Measurements from ENCODE around the gene TERC.
"Not testable (repeated sequence)": the region's sequence is repeated elsewhere in the genome, so short reads cannot be mapped to it uniquely, and the experiment has no call there.

The TERC gene

DNA sequence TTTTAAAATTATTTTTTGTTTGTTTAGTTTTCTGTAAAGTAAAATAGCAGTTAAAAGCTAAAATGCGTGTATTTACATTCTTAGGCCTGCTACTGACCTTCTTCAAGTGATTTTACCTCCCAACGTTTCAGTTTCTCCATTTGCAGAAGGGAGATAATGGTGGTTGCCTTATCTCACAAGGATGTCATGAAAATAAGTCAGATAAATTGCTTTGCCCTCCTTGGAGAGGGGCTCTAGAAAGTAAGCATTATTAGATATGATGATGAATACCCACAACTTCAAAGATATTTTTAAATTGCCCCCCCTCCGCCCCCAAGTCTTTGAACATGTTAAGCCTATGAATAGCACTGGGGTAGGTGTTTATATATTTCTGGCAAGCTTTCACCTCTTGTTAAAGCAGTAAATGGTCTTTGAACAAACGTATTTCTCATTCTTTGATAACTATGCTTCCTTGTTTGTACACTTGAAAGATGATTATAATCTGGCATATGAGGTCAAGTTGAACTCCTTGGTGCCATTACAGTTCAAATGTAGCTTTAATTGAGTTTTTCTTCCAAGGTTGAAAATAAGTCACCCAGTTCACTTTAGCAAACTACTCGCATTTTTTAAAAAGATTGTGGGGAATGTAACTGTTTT lies 6.4 kb downstream of the TERC start:
- H3K27ac ChIP-seq = no peak overlapping the region
- H3K9ac ChIP-seq (ENCODE audit: insufficient read length) = no peak overlapping the region
- TF ChIP-seq EZH2 (IDR thresholded peaks at IDR 0.05) (no peak), FOXP2 (optimal IDR thresholded peaks at IDR 0.05; ENCODE audit: control extremely low read depth, extremely low read length, insufficient read depth) (no peak), POLR2AphosphoS5 (IDR thresholded peaks at IDR 0.05; ENCODE audit: borderline replicate concordance, low read depth, low read length) (no peak)
- H3K36me3 ChIP-seq (ENCODE audit: insufficient read depth, low read length) = no peaks in the 10 kb centered on the region
- H3K9me3 ChIP-seq (ENCODE audit: low read depth, low read length) = no peaks in the 10 kb centered on the region
- no peak overlapping the region for H3K4me3 ChIP-seq
- DNase-seq (ENCODE audit: low read depth, low spot score) = no peak

DNA sequence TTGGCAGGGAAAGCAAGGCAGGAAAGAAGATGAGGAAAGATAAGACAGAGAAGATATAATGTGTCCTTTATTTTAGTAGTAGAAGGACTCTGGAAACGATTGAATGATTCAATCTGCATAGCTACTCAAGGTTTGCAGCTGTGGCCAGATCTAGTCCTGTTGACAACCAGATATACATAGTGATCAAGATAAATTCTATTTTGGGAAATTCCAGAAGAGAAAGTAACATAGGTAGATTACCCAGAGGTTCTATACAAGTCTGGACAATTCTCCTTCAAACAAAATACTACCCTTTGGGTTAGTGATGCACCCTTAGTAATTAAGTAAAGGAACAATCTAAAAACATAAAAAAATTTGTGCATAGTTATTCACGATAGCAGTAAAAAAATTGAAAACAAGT lies 9.4 kb downstream of the TERC start:
- no peak for TF ChIP-seq EZH2 (IDR thresholded peaks at IDR 0.05)
- no peak overlapping the region for H3K4me3 ChIP-seq
- H3K9me3 ChIP-seq (ENCODE audit: low read depth, low read length) = no peaks in the 10 kb centered on the region
- H3K9ac ChIP-seq (ENCODE audit: insufficient read length) = no peak overlapping the region
- H3K27ac ChIP-seq = no peak overlapping the region
- no peak for DNase-seq (ENCODE audit: low read depth, low spot score)
- no peaks in the 10 kb centered on the region for H3K36me3 ChIP-seq (ENCODE audit: insufficient read depth, low read length)

DNA sequence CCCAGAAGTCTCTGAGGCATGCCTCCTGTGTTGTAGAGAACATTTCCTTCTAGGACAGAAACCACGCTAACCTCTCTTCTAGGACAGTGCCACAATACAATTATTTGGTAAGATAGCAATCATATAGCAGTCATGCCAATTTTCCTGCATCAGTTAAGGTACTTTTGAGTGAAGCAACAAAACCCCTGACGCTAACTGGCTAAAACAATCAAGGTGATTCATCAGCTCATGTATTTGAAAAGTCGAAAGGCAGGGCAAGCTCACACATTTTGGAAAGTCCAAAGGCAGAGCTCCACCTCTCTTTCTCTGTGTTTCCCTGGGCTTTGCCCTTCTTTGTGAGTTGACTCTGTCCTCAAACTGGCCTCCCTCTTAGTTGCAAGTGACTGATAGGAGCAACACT lies 10.1 kb downstream of the TERC start:
- Histone ChIP-seq H3K9ac (ENCODE audit: insufficient read length) (no peak overlapping the region), H3K9me3 (ENCODE audit: low read depth, low read length) (no peaks in the 10 kb centered on the region), H3K36me3 (ENCODE audit: insufficient read depth, low read length) (no peaks in the 10 kb centered on the region), H3K4me3 (no peak overlapping the region), H3K27ac (no peak overlapping the region)
- DNase-seq (ENCODE audit: low read depth, low spot score) = no peak
- TF ChIP-seq EZH2 (IDR thresholded peaks at IDR 0.05) (no peak), FOXP2 (optimal IDR thresholded peaks at IDR 0.05; ENCODE audit: control extremely low read depth, extremely low read length, insufficient read depth) (no peak), POLR2AphosphoS5 (IDR thresholded peaks at IDR 0.05; ENCODE audit: borderline replicate concordance, low read depth, low read length) (no peak)

DNA sequence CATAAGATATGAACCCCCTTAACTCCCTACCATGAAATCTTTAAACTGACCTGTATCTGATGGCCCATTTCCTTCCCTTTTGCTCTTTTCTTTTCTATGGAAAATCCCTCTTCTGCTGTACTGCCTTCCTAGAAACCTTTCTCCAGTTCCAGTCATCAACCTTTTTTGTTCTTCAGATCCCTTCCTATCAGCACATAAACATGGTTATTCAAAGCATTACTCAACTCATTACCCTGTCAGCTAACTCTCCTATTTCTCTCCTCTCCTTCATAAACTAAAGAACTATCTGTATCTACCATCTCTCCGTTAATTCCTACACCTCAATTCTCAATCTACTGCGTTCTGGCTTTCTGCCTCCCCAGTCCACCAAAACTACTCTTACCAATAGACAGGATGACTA lies 13.0 kb downstream of the TERC start:
- TF ChIP-seq EZH2 (IDR thresholded peaks at IDR 0.05) (no peak), POLR2AphosphoS5 (IDR thresholded peaks at IDR 0.05; ENCODE audit: borderline replicate concordance, low read depth, low read length) (no peak), FOXP2 (optimal IDR thresholded peaks at IDR 0.05; ENCODE audit: control extremely low read depth, extremely low read length, insufficient read depth) (no peak)

DNA sequence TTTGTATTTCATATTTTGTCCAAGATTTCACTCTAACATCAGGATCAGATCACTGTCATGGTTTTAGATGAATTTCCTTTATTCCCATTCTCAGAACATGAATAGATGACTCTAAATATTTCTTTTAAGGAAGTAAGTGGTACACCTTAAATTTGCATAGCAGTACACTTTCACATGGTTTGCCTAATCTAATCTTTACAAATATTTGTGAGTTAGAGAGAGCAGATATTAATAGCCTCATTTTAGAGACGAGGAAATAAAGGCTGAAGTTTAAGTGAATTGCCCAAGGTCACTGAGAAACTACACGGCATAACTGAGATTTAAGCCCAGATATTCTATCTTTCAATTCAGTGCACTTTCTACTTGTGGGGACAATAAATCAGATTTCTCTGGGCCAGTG lies 14.2 kb downstream of the TERC start:
- Histone ChIP-seq H3K4me3 (no peak overlapping the region), H3K9ac (ENCODE audit: insufficient read length) (no peak overlapping the region), H3K36me3 (ENCODE audit: insufficient read depth, low read length) (no peaks in the 10 kb centered on the region), H3K9me3 (ENCODE audit: low read depth, low read length) (no peaks in the 10 kb centered on the region), H3K27ac (no peak overlapping the region)
- DNase-seq (ENCODE audit: low read depth, low spot score) = no peak
- no peak for TF ChIP-seq POLR2AphosphoS5 (IDR thresholded peaks at IDR 0.05; ENCODE audit: borderline replicate concordance, low read depth, low read length)
- TF ChIP-seq FOXP2 (optimal IDR thresholded peaks at IDR 0.05; ENCODE audit: control extremely low read depth, extremely low read length, insufficient read depth) = no peak
- TF ChIP-seq EZH2 (IDR thresholded peaks at IDR 0.05) = no peak

More for the DNA sequence above, 13.0 kb downstream of the TERC start:
- H3K9me3 ChIP-seq (ENCODE audit: low read depth, low read length) = no peaks in the 10 kb centered on the region
- no peaks in the 10 kb centered on the region for H3K36me3 ChIP-seq (ENCODE audit: insufficient read depth, low read length)
- no peak overlapping the region for H3K9ac ChIP-seq (ENCODE audit: insufficient read length)
- DNase-seq (ENCODE audit: low read depth, low spot score) = no peak
- H3K27ac ChIP-seq = no peak overlapping the region
- H3K4me3 ChIP-seq = no peak overlapping the region

DNA sequence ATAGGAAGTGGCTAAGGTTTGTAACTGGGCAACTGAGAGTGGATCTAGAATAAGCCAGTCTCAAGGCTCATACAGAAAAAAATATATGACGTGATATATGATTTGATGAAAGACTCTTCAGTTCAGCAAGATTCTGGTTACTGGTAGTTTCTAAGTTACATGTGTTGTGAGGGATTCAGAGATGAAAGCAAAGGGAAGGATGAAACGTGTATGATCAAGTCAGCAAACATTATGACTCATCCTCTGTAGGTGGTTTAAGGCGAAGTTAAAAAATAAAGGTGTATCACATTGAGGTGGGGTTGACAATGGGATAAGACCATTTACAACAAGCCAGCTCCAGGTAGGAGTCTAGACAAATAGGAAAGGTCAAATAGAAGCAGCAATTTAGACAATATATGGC lies 16.2 kb downstream of the TERC start:
- H3K9ac ChIP-seq (ENCODE audit: insufficient read length) = no peak overlapping the region
- TF ChIP-seq EZH2 (IDR thresholded peaks at IDR 0.05) = no peak
- DNase-seq (ENCODE audit: low read depth, low spot score) = no peak

DNA sequence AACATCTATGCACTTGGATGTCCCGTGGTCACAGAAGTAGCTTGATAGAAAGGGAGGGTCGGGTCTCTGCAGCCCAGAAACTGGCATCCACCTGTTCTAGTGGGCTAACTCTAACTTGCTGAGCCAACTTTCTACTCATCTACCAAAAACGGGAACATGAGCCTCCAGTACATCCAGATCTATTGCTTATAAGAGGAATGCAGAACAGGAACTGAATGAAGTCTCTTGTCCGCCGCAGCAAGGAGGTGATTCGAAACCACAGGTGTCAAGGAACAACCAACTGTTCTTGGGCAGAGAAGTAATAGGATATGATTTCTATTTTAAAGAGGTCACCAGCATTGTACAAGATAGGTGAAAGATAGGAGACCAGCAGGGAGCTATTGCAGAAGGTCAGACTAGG lies 17.9 kb downstream of the TERC start:
- no peak overlapping the region for H3K27ac ChIP-seq
- DNase-seq (ENCODE audit: low read depth, low spot score) = no peak
- no peaks in the 10 kb centered on the region for H3K36me3 ChIP-seq (ENCODE audit: insufficient read depth, low read length)
- no peaks in the 10 kb centered on the region for H3K9me3 ChIP-seq (ENCODE audit: low read depth, low read length)
- H3K9ac ChIP-seq (ENCODE audit: insufficient read length) = no peak overlapping the region
- no peak for TF ChIP-seq FOXP2 (optimal IDR thresholded peaks at IDR 0.05; ENCODE audit: control extremely low read depth, extremely low read length, insufficient read depth)
- TF ChIP-seq POLR2AphosphoS5 (IDR thresholded peaks at IDR 0.05; ENCODE audit: borderline replicate concordance, low read depth, low read length) = no peak
- TF ChIP-seq EZH2 (IDR thresholded peaks at IDR 0.05) = no peak
- no peak overlapping the region for H3K4me3 ChIP-seq

More for the DNA sequence above, 16.2 kb downstream of the TERC start:
- H3K4me3 ChIP-seq = no peak overlapping the region
- H3K27ac ChIP-seq = no peak overlapping the region
- no peaks in the 10 kb centered on the region for H3K9me3 ChIP-seq (ENCODE audit: low read depth, low read length)
- no peaks in the 10 kb centered on the region for H3K36me3 ChIP-seq (ENCODE audit: insufficient read depth, low read length)

DNA sequence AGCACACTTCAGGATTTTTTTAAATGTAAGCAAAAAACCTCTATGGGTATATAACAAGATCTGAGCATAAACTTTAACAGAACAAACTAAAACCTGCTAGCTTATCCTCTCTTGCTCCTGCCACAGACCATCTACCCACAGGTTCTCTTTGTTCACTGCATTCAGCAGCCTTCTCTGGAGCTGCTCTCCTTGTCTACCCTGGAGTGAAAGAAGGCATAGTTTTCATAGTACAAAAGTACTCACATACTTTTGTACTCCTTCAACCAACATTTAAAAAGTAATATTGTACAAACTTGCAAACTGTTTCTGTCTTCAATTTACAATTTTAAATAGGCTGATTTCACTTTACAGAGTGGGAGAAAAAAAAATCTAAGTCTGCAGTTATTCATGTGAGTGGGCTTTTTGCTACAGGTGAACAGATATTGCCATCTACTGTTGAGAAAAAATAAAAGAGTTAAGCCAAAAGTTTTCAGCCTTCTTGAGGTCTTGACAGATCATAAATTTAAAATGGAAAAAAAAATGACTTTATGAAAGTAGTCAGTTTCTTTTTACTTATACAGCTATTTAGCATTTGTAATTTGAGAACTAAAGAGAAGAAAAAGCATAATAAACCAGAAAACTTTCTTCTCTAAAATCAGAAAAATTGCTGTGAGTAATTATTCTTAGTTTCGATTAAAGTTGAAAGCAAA lies 20.4 kb downstream of the TERC start:
- Histone ChIP-seq H3K36me3 (ENCODE audit: insufficient read depth, low read length) (no peaks in the 10 kb centered on the region), H3K4me3 (no peak overlapping the region), H3K27ac (no peak overlapping the region), H3K9ac (ENCODE audit: insufficient read length) (no peak overlapping the region), H3K9me3 (ENCODE audit: low read depth, low read length) (no peaks in the 10 kb centered on the region)
- TF ChIP-seq POLR2AphosphoS5 (IDR thresholded peaks at IDR 0.05; ENCODE audit: borderline replicate concordance, low read depth, low read length) (no peak), EZH2 (IDR thresholded peaks at IDR 0.05) (no peak), FOXP2 (optimal IDR thresholded peaks at IDR 0.05; ENCODE audit: control extremely low read depth, extremely low read length, insufficient read depth) (no peak)
- DNase-seq (ENCODE audit: low read depth, low spot score) = no peak

DNA sequence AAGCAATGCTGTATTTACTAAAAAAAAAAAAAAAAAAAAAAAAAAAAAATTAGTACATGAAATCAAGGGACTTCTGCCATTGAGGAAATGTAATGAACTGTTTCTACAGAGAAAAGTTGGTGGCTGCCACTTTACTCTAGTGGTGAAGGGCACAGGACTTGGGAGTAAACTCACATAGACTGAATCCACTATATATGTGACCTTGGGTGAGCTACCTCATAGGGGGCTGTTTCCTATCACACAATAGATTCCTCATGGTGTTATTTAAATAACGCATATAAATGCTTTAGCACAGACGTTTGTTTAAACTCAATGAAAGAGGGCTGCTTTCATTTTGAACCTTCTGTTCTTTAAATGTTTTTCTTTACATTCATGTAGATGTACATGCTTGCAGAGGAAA lies 25.8 kb downstream of the TERC start:
- H3K27ac ChIP-seq = no peak overlapping the region
- TF ChIP-seq FOXP2 (optimal IDR thresholded peaks at IDR 0.05; ENCODE audit: control extremely low read depth, extremely low read length, insufficient read depth) (no peak), EZH2 (IDR thresholded peaks at IDR 0.05) (no peak), POLR2AphosphoS5 (IDR thresholded peaks at IDR 0.05; ENCODE audit: borderline replicate concordance, low read depth, low read length) (no peak)
- no peak overlapping the region for H3K9ac ChIP-seq (ENCODE audit: insufficient read length)
- no peak overlapping the region for H3K4me3 ChIP-seq
- H3K9me3 ChIP-seq (ENCODE audit: low read depth, low read length) = 0 out of 2 replicates have a peak, but pooled peaks cover 6% of the 10 kb centered on the region
- no peaks in the 10 kb centered on the region for H3K36me3 ChIP-seq (ENCODE audit: insufficient read depth, low read length)
- no peak for DNase-seq (ENCODE audit: low read depth, low spot score)

DNA sequence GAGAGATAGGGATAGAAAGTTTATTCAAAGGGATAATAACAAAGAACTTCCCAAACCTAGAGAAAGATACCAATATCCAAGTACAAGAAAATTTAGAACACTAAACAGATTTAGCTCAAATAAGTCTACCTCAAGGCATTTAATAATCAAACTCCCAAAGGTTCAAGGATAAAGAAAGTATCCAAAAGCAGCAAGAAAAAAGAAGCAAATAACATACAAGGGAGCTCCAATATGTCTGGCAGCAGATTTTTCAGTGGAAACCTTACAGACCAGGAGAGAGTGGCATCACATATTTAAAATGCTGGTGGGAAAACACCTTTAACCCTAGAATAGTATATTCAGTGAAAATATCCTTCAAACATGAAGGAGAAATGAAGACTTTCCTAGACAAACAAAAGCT lies 33.0 kb downstream of the TERC start:
- not testable (repeated sequence) for H3K9me3 ChIP-seq (ENCODE audit: low read depth, low read length); H3K4me3 ChIP-seq; H3K36me3 ChIP-seq (ENCODE audit: insufficient read depth, low read length); H3K9ac ChIP-seq (ENCODE audit: insufficient read length); H3K27ac ChIP-seq; DNase-seq (ENCODE audit: low read depth, low spot score)
